Endothelial cell (in vitro differentiated cells): ENCODE results near the gene CYSTM1. TPM values are rescaled to one million over a fixed set of nuclear protein-coding genes. Genes with fewer than 3 reads are reported as not detected.
"Not testable (repeated sequence)": the region's sequence is repeated elsewhere in the genome, so short reads cannot be mapped to it uniquely, and the experiment has no call there.

Experiments used
- DNase-seq: peaks from one replicate; pipeline ENCODE4 v3.0.0; 2021; ENCODE audit warnings: low spot score
- H3K27ac Mint-ChIP-seq: one replicate; pipeline ENCODE4 v1.8.0; 2021; ENCODE audit warnings: mixed read lengths, inconsistent platforms; ENCODE audit not compliant: unreplicated experiment
- H3K27me3 Mint-ChIP-seq: one replicate; pipeline ENCODE4 v1.8.0; 2021; ENCODE audit warnings: mild to moderate bottlenecking, moderate library complexity, mixed read lengths, inconsistent platforms; ENCODE audit not compliant: unreplicated experiment
- H3K36me3 Mint-ChIP-seq: one replicate; pipeline ENCODE4 v1.8.0; 2021; ENCODE audit warnings: mild to moderate bottlenecking, low read depth, mixed read lengths, inconsistent platforms; ENCODE audit not compliant: unreplicated experiment
- H3K4me1 Mint-ChIP-seq: one replicate; pipeline ENCODE4 v1.8.0; 2021; ENCODE audit warnings: mild to moderate bottlenecking, mixed read lengths, inconsistent platforms; ENCODE audit not compliant: unreplicated experiment
- H3K4me3 Mint-ChIP-seq: one replicate; pipeline ENCODE4 v1.8.0; 2021; ENCODE audit warnings: mild to moderate bottlenecking, mixed read lengths, inconsistent platforms; ENCODE audit not compliant: unreplicated experiment
- H3K9me3 Mint-ChIP-seq: one replicate; pipeline ENCODE4 v1.8.0; 2021; ENCODE audit warnings: mixed read lengths, inconsistent platforms; ENCODE audit not compliant: unreplicated experiment
- CTCF ChIP-seq: fragments of 200-600 bp; sonication (generic); IDR thresholded peaks from one replicate; pipeline ENCODE4 v1.5.0; 2021; ENCODE audit warnings: antibody characterized with exemption; ENCODE audit not compliant: unreplicated experiment
- total RNA-seq: library from RNA; stranded (reverse); fragmentation: NEBNext Ultra II Directional; extraction: Animal tissue kit (Norgen Biotek cat#: 25700); gene quantifications from one replicate; pipeline ENCODE4 v1.2.1, GENCODE V29; 2021; ENCODE audit not compliant: unreplicated experiment

CYSTM1 gene
- total RNA-seq, 1 donor from 2014 or later = 21.7 TPM

- H3K4me1 Mint-ChIP-seq = peaks cover 5% of the 10 kb centered on the region
- H3K27ac Mint-ChIP-seq = no peak overlapping the region
- H3K27me3 Mint-ChIP-seq = no peaks in the 10 kb centered on the region
- no peak for TF ChIP-seq CTCF
- no peaks in the 10 kb centered on the region for H3K9me3 Mint-ChIP-seq
- peaks cover 4% of the 10 kb centered on the region for H3K36me3 Mint-ChIP-seq
- no peak for DNase-seq
- no peak overlapping the region for H3K4me3 Mint-ChIP-seq
Measured at GRCh38 chr5:140196115-140196814, 21.3 kb downstream of the CYSTM1 start.

- no peak for TF ChIP-seq CTCF
- H3K36me3 Mint-ChIP-seq = peaks cover 4% of the 10 kb centered on the region
Measured at GRCh38 chr5:140197023-140197422, 22.0 kb downstream of the CYSTM1 start.

GRCh38 chr5:140198915-140199314, 23.9 kb downstream of the CYSTM1 start:
- H3K27ac Mint-ChIP-seq, H3K4me1 Mint-ChIP-seq, H3K27me3 Mint-ChIP-seq, H3K4me3 Mint-ChIP-seq, DNase-seq, H3K36me3 Mint-ChIP-seq, H3K9me3 Mint-ChIP-seq: not testable (repeated sequence)

More at GRCh38 chr5:140197023-140197422, 22.0 kb downstream of the CYSTM1 start:
- H3K27me3 Mint-ChIP-seq = no peaks in the 10 kb centered on the region
- H3K9me3 Mint-ChIP-seq = no peaks in the 10 kb centered on the region
- DNase-seq = no peak
- H3K4me3 Mint-ChIP-seq = no peak overlapping the region
- no peaks in the 10 kb centered on the region for H3K4me1 Mint-ChIP-seq
- H3K27ac Mint-ChIP-seq = no peak overlapping the region

GRCh38 chr5:140202078-140202477, 27.1 kb downstream of the CYSTM1 start:
- Mint-ChIP-seq H3K4me1 (peaks cover 3% of the 10 kb centered on the region), H3K27ac (no peak overlapping the region), H3K27me3 (no peaks in the 10 kb centered on the region), H3K36me3 (no peaks in the 10 kb centered on the region), H3K9me3 (no peaks in the 10 kb centered on the region), H3K4me3 (no peak overlapping the region)
- no peak for DNase-seq
- no peak for TF ChIP-seq CTCF

GRCh38 chr5:140202610-140203009, 27.6 kb downstream of the CYSTM1 start:
- peaks cover 3% of the 10 kb centered on the region for H3K4me1 Mint-ChIP-seq
- H3K27me3 Mint-ChIP-seq = no peaks in the 10 kb centered on the region
- no peak for TF ChIP-seq CTCF
- H3K36me3 Mint-ChIP-seq = no peaks in the 10 kb centered on the region
- no peak for DNase-seq
- H3K9me3 Mint-ChIP-seq = no peaks in the 10 kb centered on the region
- H3K27ac Mint-ChIP-seq = no peak overlapping the region
- no peak overlapping the region for H3K4me3 Mint-ChIP-seq
